ENCODE results near the gene CCDC183.
"Not testable (repeated sequence)": the region's sequence is repeated elsewhere in the genome, so short reads cannot be mapped to it uniquely, and the experiment has no call there.

DNA sequence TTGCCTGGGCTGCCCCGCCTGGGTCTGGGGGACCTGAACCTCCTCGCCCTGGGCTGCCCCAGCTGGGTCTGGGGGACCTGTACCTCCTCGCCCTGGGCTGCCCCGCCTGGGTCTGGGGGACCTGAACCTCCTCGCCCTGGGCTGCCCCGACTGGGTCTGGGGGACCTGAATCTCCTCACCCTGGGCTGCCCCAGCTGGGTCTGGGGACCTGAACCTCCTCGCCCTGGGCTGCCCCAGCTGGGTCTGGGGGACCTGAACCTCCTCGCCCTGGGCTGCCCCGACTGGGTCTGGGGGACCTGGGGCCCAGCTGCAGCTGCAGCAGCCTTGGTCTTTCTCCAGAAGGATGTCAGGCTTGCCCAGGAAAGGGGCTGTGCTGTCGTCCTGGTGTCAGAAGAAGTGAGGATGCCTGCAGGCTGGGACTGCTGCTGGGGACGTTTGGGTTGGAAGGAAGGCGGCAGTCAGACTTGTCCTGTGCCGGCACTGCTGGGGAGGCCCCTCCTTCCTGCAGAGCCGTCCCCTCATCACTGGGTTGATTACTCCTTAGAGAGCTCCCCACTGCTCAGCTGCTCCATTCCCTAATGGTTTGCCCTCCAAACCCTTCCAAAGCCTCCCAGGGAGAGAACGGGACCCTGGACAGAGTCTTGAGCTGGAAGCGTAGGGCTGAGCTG lies 37.4 kb downstream of the CCDC183 start:
- TF ChIP-seq, protein P1, sequence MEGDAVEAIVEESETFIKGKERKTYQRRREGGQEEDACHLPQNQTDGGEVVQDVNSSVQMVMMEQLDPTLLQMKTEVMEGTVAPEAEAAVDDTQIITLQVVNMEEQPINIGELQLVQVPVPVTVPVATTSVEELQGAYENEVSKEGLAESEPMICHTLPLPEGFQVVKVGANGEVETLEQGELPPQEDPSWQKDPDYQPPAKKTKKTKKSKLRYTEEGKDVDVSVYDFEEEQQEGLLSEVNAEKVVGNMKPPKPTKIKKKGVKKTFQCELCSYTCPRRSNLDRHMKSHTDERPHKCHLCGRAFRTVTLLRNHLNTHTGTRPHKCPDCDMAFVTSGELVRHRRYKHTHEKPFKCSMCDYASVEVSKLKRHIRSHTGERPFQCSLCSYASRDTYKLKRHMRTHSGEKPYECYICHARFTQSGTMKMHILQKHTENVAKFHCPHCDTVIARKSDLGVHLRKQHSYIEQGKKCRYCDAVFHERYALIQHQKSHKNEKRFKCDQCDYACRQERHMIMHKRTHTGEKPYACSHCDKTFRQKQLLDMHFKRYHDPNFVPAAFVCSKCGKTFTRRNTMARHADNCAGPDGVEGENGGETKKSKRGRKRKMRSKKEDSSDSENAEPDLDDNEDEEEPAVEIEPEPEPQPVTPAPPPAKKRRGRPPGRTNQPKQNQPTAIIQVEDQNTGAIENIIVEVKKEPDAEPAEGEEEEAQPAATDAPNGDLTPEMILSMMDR (IDR thresholded peaks at IDR 0.05), result not testable (repeated sequence)
- TF ChIP-seq POLR2A (IDR thresholded peaks at IDR 0.05), result not testable (repeated sequence)

All from body of pancreas (tissue), 4 donors.